HUES6 (cell line): ENCODE data around the gene ILKAP.

Source experiments
- H3K27ac ChIP-seq: 2 replicates; pipeline ENCODE4 v1.7.0; 2013; ENCODE audit warnings: low read depth, mild to moderate bottlenecking, low read length, inconsistent platforms
- H3K27me3 ChIP-seq: 2 replicates; pipeline ENCODE4 v1.6.1; 2013; ENCODE audit warnings: low read length; ENCODE audit not compliant: control insufficient read depth, insufficient read depth
- H3K36me3 ChIP-seq: 2 replicates; pipeline ENCODE4 v1.6.1; 2013; ENCODE audit warnings: low read length; ENCODE audit not compliant: control insufficient read depth, insufficient read depth
- H3K4me1 ChIP-seq: 2 replicates; pipeline ENCODE4 v1.6.1; 2013; ENCODE audit warnings: low read length; ENCODE audit not compliant: control insufficient read depth, insufficient read depth
- H3K4me3 ChIP-seq: 2 replicates; pipeline ENCODE4 v1.5.1; 2013; ENCODE audit warnings: low read depth, low read length
- H3K9ac ChIP-seq: one replicate; pipeline ENCODE4 v1.6.1; 2013; ENCODE audit warnings: mild to moderate bottlenecking, low read length
- H3K9me3 ChIP-seq: 2 replicates; pipeline ENCODE4 v1.6.1; 2013; ENCODE audit warnings: low read depth, low read length; ENCODE audit not compliant: control insufficient read depth, insufficient read depth

The ILKAP gene

DNA sequence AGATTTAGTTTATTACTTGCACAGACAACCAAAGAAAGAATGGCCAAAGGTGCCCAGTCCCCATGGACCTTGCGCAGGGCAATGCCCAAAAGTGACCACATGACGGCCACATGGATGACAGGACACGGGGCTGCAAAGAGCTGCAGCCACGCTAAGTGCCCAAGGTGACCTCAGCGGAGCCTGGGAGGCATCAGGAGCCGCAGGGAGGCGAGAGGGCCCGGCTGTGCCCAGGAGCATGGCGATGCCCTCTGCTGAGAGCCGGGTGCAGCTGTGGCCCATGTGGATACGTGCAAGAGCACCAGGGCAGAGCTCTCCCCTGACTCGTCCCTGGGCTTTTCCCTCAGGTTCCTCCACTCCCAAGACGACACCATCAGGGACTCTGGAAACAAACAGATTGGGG, 21.6 kb upstream of the ILKAP start:
- H3K27ac ChIP-seq, result no peak overlapping the region
- H3K9me3 ChIP-seq, result peaks cover 6% of the 10 kb centered on the region; the same call in 1 of the 2 replicates
- H3K4me3 ChIP-seq, result no peak overlapping the region
- H3K36me3 ChIP-seq, result no peaks in the 10 kb centered on the region
- peaks cover 20% of the 10 kb centered on the region for H3K27me3 ChIP-seq
- no peak overlapping the region for H3K9ac ChIP-seq
- H3K4me1 ChIP-seq, result 0 out of 2 replicates have a peak, but pooled peaks cover 4% of the 10 kb centered on the region

GRCh38 chr2:238224356-238225035, 21.0 kb upstream of the ILKAP start:
- no peak overlapping the region for H3K9ac ChIP-seq
- H3K36me3 ChIP-seq, result no peaks in the 10 kb centered on the region
- 0 out of 2 replicates have a peak, but pooled peaks cover 4% of the 10 kb centered on the region for H3K4me1 ChIP-seq
- no peak overlapping the region for H3K4me3 ChIP-seq
- H3K9me3 ChIP-seq, result peaks cover 6% of the 10 kb centered on the region; the same call in 1 of the 2 replicates
- H3K27ac ChIP-seq, result no peak overlapping the region
- H3K27me3 ChIP-seq, result peaks cover 14% of the 10 kb centered on the region

GRCh38 chr2:238220892-238221521, 17.5 kb upstream of the ILKAP start:
- peaks cover 6% of the 10 kb centered on the region; the same call in 1 of the 2 replicates for H3K9me3 ChIP-seq
- H3K4me3 ChIP-seq, result no peak overlapping the region
- no peaks in the 10 kb centered on the region for H3K36me3 ChIP-seq
- H3K27ac ChIP-seq, result no peak overlapping the region
- no peaks in the 10 kb centered on the region for H3K4me1 ChIP-seq
- no peaks in the 10 kb centered on the region for H3K27me3 ChIP-seq
- no peak overlapping the region for H3K9ac ChIP-seq

- Histone ChIP-seq H3K9me3 (peaks cover 6% of the 10 kb centered on the region; the same call in 1 of the 2 replicates), H3K36me3 (no peaks in the 10 kb centered on the region), H3K4me3 (no peak overlapping the region), H3K27me3 (no peaks in the 10 kb centered on the region), H3K27ac (no peak overlapping the region), H3K9ac (no peak overlapping the region), H3K4me1 (no peaks in the 10 kb centered on the region)
Measured at GRCh38 chr2:238220274-238220891, 16.9 kb upstream of the ILKAP start.

- Histone ChIP-seq H3K9me3 (peaks cover 6% of the 10 kb centered on the region; the same call in 1 of the 2 replicates), H3K27ac (no peak overlapping the region), H3K9ac (no peak overlapping the region), H3K27me3 (peaks cover 4% of the 10 kb centered on the region; the same call in 1 of the 2 replicates), H3K4me1 (no peaks in the 10 kb centered on the region), H3K4me3 (no peak overlapping the region), H3K36me3 (no peaks in the 10 kb centered on the region)
Measured at GRCh38 chr2:238216651-238217184, 13.2 kb upstream of the ILKAP start.

GRCh38 chr2:238207006-238207405, 3.5 kb upstream of the ILKAP start:
- Histone ChIP-seq H3K4me1 (peaks cover 7% of the 10 kb centered on the region; the same call in 1 of the 2 replicates), H3K9me3 (peaks cover 4% of the 10 kb centered on the region; the same call in 1 of the 2 replicates), H3K27me3 (peaks cover 39% of the 10 kb centered on the region; the same call in 1 of the 2 replicates), H3K36me3 (no peaks in the 10 kb centered on the region), H3K4me3 (no peak overlapping the region), H3K9ac (no peak overlapping the region), H3K27ac (no peak overlapping the region)

DNA sequence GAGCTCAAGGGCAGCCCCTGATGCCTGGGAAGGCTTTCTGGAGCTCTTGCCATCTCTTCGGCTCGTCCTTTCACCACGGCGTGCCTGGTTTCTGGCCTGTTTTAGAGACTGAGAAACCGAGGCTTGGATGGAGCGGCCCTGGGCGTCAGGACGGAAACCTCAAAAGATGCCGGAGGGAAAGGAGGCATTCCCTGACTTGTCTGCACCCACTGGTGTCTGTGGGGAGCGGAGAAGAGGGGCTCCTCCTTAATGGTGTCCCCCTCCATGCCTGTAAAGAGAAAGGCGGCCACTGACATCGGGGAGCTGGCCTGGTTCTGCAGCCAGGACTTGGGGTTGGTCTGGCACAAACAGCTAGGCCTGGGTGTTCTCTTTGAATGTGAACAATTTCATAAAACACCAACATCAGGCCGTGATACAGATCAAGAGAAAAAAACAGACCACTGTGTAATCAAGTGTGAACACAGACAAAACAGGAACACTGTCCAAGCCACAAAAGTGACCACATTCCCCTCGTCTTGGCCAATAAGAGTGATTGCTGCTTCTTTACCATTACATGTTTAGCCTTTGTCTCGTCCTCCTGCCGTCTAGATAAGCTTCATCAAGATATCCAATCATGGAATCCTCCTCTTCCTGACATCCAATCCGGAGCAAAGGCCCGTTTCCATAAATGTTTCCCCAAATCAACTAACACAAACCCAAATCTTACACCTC, 633 bp upstream of the ILKAP start:
- Histone ChIP-seq H3K9me3 (peaks cover 4% of the 10 kb centered on the region; the same call in 1 of the 2 replicates), H3K27ac (peak overlapping the region; percentile 78; the same call in 1 of the 2 replicates), H3K4me1 (peaks cover 8% of the 10 kb centered on the region; the same call in 1 of the 2 replicates), H3K36me3 (no peaks in the 10 kb centered on the region), H3K4me3 (peak overlapping the region; percentile 75), H3K9ac (peak overlapping the region; percentile 73), H3K27me3 (peaks cover 17% of the 10 kb centered on the region; the same call in 1 of the 2 replicates)

GRCh38 chr2:238202326-238203093, 985 bp downstream of the ILKAP start:
- Histone ChIP-seq H3K4me3 (peak overlapping the region; percentile 69), H3K4me1 (peaks cover 8% of the 10 kb centered on the region; the same call in 1 of the 2 replicates), H3K9me3 (peaks cover 4% of the 10 kb centered on the region; the same call in 1 of the 2 replicates), H3K27me3 (peaks cover 3% of the 10 kb centered on the region; the same call in 1 of the 2 replicates), H3K9ac (peak overlapping the region; percentile 91), H3K27ac (peak overlapping the region; percentile 60; the same call in 1 of the 2 replicates), H3K36me3 (no peaks in the 10 kb centered on the region)

GRCh38 chr2:238190445-238190844, 13.1 kb downstream of the ILKAP start:
- no peak overlapping the region for H3K9ac ChIP-seq
- H3K4me1 ChIP-seq, result no peaks in the 10 kb centered on the region
- no peaks in the 10 kb centered on the region for H3K27me3 ChIP-seq
- peaks cover 78% of the 10 kb centered on the region for H3K36me3 ChIP-seq
- H3K9me3 ChIP-seq, result no peaks in the 10 kb centered on the region
- H3K4me3 ChIP-seq, result no peak overlapping the region
- no peak overlapping the region for H3K27ac ChIP-seq
